Measurements from ENCODE around the gene CPOX. TPM values are rescaled to one million over a fixed set of nuclear protein-coding genes. Genes with fewer than 3 reads are reported as not detected.

Gene CPOX
- total and polyA plus RNA-seq, 2 of the 8 experiments (the other 6 are each of a cell fraction or from before 2014, with no cell fraction given), result 17.4 to 27.0 TPM

DNA sequence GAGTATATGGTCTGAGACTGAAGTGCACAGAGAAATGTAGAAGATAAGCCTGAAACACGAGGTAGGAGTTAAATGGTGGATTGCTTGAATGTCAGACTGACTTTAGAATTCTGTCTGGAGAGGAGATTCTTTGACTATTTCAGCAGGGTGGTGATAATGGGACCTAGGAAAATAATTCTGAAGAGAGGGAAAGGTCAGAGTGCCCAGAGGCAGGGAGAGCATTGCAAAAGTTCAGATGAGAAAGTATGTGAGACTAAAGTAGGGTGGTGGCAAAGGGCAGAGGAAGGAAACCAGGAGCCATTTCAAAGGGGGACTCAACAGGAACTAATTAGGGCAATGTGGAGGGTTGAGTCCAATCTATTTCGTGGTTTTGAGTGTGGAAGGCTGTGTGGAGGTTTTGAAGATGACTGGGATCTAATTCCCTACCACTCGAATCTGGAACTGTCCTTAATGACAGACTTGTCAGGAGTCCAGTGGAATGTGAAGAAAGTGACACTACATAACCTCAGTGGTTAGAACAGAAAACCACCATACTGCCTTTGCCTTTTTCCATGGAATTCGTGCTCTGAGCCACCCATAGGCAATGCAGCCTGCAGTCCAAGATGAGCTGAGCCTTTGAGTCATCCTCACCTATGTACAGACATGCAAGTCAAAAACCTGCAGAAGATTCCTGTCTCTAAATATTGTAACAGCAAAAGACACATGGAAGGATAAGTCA is 16.1 kb downstream of the CPOX start:
- ChIA-PET CTCF (ENCODE audit: partially characterized antibody) (no interaction called here), POLR2A (ENCODE audit: partially characterized antibody) (no interaction called here)
- no peak overlapping the region for H4K91ac ChIP-seq (replicated peaks; ENCODE audit: insufficient read length, low read length)
- H3K23me2 ChIP-seq (ENCODE audit: low read depth, low read length), result peaks cover 2% of the 10 kb centered on the region; the same call in 1 of the 2 replicates
- no peak overlapping the region for H3K18ac ChIP-seq (ENCODE audit: extremely low read depth, low read length)
- H3K4ac ChIP-seq (replicated peaks; ENCODE audit: insufficient read length, low read depth, low read length), result no peak overlapping the region
- H3K36me3 ChIP-seq (ENCODE audit: control insufficient read depth in 2 of 4, insufficient read depth in 4 of 4, low read length in 3 of 4), result peaks cover 0 to 31% (median 13%) of the 10 kb centered on the region in 4 experiments; a peak in 6 of 8 replicates
- no peak overlapping the region for H3K23ac ChIP-seq (ENCODE audit: insufficient read length)
- FAIRE-seq (no peak), DNase-seq (ENCODE audit: low read depth in 1 of 2, low spot score in 2 of 2) (no peak)
- H3K56ac ChIP-seq (replicated peaks; ENCODE audit: insufficient read length, low read depth, low read length), result no peak overlapping the region
- no peaks in the 10 kb centered on the region for H3K79me2 ChIP-seq (ENCODE audit: control insufficient read depth in 1 of 2, insufficient read depth in 2 of 2, low read length in 2 of 2)
- no peak overlapping the region for H2BK12ac ChIP-seq (ENCODE audit: low read depth, low read length)
- no peaks in the 10 kb centered on the region for H3K79me1 ChIP-seq (ENCODE audit: low read depth, low read length)
- H3K4me3 ChIP-seq (ENCODE audit: extremely low read depth in 1 of 4, insufficient read depth in 2 of 4, low read depth in 3 of 4, low read length in 4 of 4), result no peak overlapping the region
- no peak overlapping the region for H2BK15ac ChIP-seq (ENCODE audit: low read length)
- H3K27me3 ChIP-seq (replicated peaks in 1 of 4; ENCODE audit: control insufficient read depth in 3 of 4, extremely low read depth in 1 of 4, insufficient read depth in 3 of 4, low read length in 3 of 4), result no peaks in the 10 kb centered on the region
- H3K9ac ChIP-seq (replicated peaks in 1 of 4; ENCODE audit: extremely low read depth in 1 of 4, low read depth in 3 of 4, low read length in 3 of 4), result no peak overlapping the region
- H2BK120ac ChIP-seq (replicated peaks; ENCODE audit: low read depth, low read length), result no peak overlapping the region
- no peak overlapping the region for H2AFZ ChIP-seq (ENCODE audit: low read length)
- no peak overlapping the region for H3K14ac ChIP-seq (ENCODE audit: insufficient read length)
- H2BK5ac ChIP-seq (ENCODE audit: low read depth, low read length), result no peak overlapping the region
- no peak overlapping the region for H4K5ac ChIP-seq (ENCODE audit: insufficient read length, low read depth, low read length)
- WGBS, 2 experiments (ENCODE audit: extremely low coverage in 1 of 2, insufficient coverage in 1 of 2, insufficient read length in 1 of 2, insufficient replicate concordance in 2 of 2, low coverage in 1 of 2, low lambda C conversion rate in 2 of 2, missing lambda C conversion rate in 1 of 2), result 89% methylated on average over 4 of the region's 4 CpGs; no CpG with 5 or more reads in 1 of the 2 experiments
- no peaks in the 10 kb centered on the region for H3K4me1 ChIP-seq (replicated peaks in 1 of 4; ENCODE audit: control insufficient read depth in 3 of 4, insufficient read depth in 4 of 4, low read length in 3 of 4)
- H2AK5ac ChIP-seq (ENCODE audit: low read depth, low read length), result no peak overlapping the region
- H3K27ac ChIP-seq (ENCODE audit: low read depth, low read length), result no peak overlapping the region
- H4K20me1 ChIP-seq (replicated peaks in 1 of 2; ENCODE audit: control insufficient read depth in 1 of 2, insufficient read depth in 2 of 2, low read length in 2 of 2), result peaks cover 0 to 2% of the 10 kb centered on the region in 2 experiments
- H3K4me2 ChIP-seq (ENCODE audit: insufficient read depth in 1 of 2, low read depth in 2 of 2, low read length in 2 of 2), result no peak overlapping the region
- no peaks in the 10 kb centered on the region for H3K9me3 ChIP-seq (ENCODE audit: insufficient read depth in 2 of 2, low read depth in 1 of 2, low read length in 1 of 2)
- no peak overlapping the region for H4K8ac ChIP-seq (ENCODE audit: extremely low read depth, insufficient read depth, low read length)
- no peak overlapping the region for H2BK20ac ChIP-seq (ENCODE audit: low read length)
- TF ChIP-seq YY1 (IDR thresholded peaks at IDR 0.05; ENCODE audit: low read depth, low read length) (no peak), BCL11A (IDR thresholded peaks at IDR 0.05; ENCODE audit: low read depth in 2 of 2, low read length in 2 of 2) (no peak), SIN3A (conservative IDR thresholded peaks at IDR 0.05 in 1 of 2, IDR thresholded peaks at IDR 0.05 in 1 of 2; ENCODE audit: low read depth in 1 of 2, low read length in 2 of 2) (no peak), KDM1A (IDR thresholded peaks at IDR 0.05; ENCODE audit: borderline replicate concordance, low read length) (no peak), SP2 (IDR thresholded peaks at IDR 0.05; ENCODE audit: low read length) (no peak), CREB1 (IDR thresholded peaks at IDR 0.05) (no peak), SRF (IDR thresholded peaks at IDR 0.05; ENCODE audit: low read depth, low read length) (no peak), KDM4A (IDR thresholded peaks at IDR 0.05; ENCODE audit: low read depth, low read length, severe bottlenecking) (no peak), SP4 (IDR thresholded peaks at IDR 0.05; ENCODE audit: low read length) (no peak), TAF1 (IDR thresholded peaks at IDR 0.05; ENCODE audit: low read depth, low read length) (no peak), TAF7 (optimal IDR thresholded peaks at IDR 0.05; ENCODE audit: borderline replicate concordance, low read depth, low read length) (no peak), CHD2 (IDR thresholded peaks at IDR 0.05; ENCODE audit: low read length) (no peak)
- TF ChIP-seq, protein P1, sequence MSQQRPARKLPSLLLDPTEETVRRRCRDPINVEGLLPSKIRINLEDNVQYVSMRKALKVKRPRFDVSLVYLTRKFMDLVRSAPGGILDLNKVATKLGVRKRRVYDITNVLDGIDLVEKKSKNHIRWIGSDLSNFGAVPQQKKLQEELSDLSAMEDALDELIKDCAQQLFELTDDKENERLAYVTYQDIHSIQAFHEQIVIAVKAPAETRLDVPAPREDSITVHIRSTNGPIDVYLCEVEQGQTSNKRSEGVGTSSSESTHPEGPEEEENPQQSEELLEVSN (IDR thresholded peaks at IDR 0.05), result no peak
